Measurements from ENCODE around the gene CCDC91.
"Not testable (repeated sequence)": the region's sequence is repeated elsewhere in the genome, so short reads cannot be mapped to it uniquely, and the experiment has no call there.

DNA sequence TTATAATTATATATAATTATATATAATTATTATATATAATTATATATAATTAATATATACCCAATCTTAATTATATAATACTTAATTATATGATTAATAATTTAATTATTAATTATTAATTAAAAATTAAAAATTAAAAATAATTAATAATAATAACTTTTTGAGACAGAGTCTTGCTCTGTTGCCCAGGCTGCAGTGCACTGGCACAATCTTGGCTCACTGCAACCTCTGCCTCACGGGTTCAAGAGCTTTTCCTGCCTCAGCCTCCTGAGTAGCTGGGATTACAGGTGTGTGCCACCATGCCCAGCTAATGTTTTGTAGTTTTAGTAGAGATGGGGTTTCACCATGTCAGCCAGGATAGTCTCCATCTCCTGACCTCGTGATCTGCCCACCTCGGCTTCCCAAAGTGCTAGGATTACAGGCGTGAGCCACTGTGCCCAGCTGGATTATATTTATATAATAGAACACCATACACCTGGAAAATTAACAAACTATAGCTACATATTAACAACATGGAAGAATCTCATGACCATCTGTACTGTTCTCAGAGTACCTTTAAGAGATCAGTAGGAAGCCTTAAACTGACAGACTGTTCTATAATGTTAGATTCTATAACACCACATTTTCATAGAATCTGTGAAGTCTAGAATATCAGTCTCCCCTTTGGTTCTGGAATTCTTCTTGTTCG is 77.8 kb downstream of the CCDC91 start:
- TF ChIP-seq POLR2A, EP300, POLR2AphosphoS5 (IDR thresholded peaks at IDR 0.05): not testable (repeated sequence)
- TF ChIP-seq, protein P1, sequence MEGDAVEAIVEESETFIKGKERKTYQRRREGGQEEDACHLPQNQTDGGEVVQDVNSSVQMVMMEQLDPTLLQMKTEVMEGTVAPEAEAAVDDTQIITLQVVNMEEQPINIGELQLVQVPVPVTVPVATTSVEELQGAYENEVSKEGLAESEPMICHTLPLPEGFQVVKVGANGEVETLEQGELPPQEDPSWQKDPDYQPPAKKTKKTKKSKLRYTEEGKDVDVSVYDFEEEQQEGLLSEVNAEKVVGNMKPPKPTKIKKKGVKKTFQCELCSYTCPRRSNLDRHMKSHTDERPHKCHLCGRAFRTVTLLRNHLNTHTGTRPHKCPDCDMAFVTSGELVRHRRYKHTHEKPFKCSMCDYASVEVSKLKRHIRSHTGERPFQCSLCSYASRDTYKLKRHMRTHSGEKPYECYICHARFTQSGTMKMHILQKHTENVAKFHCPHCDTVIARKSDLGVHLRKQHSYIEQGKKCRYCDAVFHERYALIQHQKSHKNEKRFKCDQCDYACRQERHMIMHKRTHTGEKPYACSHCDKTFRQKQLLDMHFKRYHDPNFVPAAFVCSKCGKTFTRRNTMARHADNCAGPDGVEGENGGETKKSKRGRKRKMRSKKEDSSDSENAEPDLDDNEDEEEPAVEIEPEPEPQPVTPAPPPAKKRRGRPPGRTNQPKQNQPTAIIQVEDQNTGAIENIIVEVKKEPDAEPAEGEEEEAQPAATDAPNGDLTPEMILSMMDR (IDR thresholded peaks at IDR 0.05): not testable (repeated sequence)

Measured in suprapubic skin (tissue), 4 donors.